GM12891 (cell line): ENCODE results near the gene PIK3CD.

Experiments
- POLR2A ChIP-seq: IDR thresholded peaks from 2 replicates; pipeline ENCODE4 v1.6.1; 2011; ENCODE audit warnings: low read depth, low read length, control low read depth
- POLR2AphosphoS5 ChIP-seq: IDR thresholded peaks from 2 replicates; pipeline ENCODE4 v1.6.1; 2011; ENCODE audit warnings: low read depth, low read length, control low read depth
- TAF1 ChIP-seq: IDR thresholded peaks from 2 replicates; pipeline ENCODE4 v1.6.1; 2011; ENCODE audit warnings: low read depth, low read length, control low read depth

- TF ChIP-seq TAF1 (no peak), POLR2AphosphoS5 (no peak), POLR2A (no peak)
Measured at GRCh38 chr1:9766759-9767442, 115.4 kb downstream of the PIK3CD start.
